ENCODE measurements around the gene CFTR.

DNA sequence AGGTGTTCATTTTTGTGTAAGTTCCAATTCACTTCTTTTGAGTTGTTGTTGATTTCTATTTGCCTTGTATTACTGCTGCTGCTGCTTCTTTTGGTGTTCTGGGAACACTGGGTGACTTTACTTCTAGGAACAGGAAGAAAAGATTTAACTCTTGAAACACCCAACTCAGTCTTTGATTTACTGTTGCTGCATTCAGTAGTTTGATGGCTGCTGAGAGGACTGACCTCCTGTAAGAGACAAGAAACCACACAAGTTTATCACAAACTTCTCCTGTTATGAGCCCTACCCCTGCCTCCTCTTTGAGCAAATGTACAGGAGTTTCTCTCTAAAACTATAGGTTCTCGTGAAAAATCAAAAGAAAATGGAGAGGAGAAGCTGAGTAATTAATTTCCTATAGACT lies 231.7 kb downstream of the CFTR start:
- TF ChIP-seq CTCF (optimal IDR thresholded peaks at IDR 0.05 in 1 of 3, IDR thresholded peaks at IDR 0.05 in 1 of 3, conservative IDR thresholded peaks at IDR 0.05 in 1 of 3; ENCODE audit: extremely low read depth in 1 of 3, insufficient read depth in 2 of 3, low read length in 3 of 3): no peak
- TF ChIP-seq EZH2 (IDR thresholded peaks at IDR 0.05; ENCODE audit: low read length): no peak

Measured in keratinocyte (primary cell).